Stimulated activated CD4-positive, alpha-beta T cell treated with anti-CD3 and anti-CD28 coated beads, Interleukin-15, amount 100 ng/mL, for 24 hours (primary cell): ENCODE results near the gene ZNF486.
"Not testable (repeated sequence)": the region's sequence is repeated elsewhere in the genome, so short reads cannot be mapped to it uniquely, and the experiment has no call there.

Experiments used
- DNase-seq: peaks from one replicate; pipeline ENCODE4 v3.0.0-alpha.2; 2020

The ZNF486 gene

DNA sequence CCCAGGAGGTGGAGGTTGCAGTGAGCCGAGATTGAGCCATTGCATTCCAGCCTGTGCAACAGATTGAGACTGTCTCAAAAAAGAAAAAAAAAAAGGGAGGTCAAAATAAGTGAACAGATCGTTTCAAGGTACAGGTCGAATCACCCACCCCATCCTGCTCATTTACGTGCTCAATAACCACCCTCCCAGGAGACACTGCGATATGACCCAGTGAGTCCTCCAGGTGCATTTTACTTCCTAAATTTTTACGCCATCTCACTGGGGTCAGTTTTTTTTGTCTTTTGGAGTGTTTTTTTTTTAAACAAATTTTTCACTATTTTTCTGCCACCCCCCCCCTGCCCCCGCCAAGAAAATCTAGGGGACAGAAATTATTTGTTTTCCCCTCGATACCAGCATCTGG, 68.1 kb downstream of the ZNF486 start:
- DNase-seq: no peak

DNA sequence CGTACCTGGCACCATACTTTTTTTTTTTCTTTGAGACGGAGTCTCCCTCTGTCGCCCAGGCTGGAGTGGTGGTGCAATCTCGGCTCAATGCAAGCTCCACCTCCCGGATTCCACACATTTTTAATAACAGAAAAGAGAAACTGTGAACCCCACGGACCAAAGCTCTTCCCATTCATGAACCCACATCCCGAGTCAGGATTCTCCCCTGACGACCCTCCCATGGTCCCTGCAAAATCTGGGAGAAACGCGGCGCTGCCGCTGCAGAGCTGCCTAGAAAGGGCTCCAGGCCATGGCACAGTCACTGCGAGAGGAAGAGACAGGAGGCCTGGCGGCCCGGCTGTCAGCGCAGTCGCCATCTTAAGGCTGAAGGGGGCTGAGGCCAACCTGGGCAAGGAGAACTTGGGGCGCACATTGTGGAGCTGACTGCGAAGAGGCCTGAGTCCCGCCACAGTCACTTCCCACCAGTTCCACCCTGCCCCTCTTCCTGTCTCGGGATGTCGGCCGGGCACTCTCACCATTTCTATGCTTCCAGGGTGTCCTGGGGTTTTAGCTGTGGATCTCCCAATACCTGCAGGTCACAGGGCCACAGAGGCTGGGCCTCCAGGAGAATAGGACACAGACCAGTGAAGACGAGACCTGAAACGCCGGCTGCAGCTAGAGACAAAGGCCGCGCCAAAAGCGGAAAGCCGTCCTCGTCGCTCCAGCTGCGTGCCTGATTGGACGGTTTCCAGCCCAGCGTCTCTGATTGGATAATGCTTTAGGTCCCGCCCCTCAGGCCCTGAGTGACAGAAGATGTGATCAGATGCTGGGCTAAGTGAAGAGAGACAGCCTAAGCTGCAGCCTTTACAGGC, 71.0 kb downstream of the ZNF486 start:
- DNase-seq: peak; percentile 94

DNA sequence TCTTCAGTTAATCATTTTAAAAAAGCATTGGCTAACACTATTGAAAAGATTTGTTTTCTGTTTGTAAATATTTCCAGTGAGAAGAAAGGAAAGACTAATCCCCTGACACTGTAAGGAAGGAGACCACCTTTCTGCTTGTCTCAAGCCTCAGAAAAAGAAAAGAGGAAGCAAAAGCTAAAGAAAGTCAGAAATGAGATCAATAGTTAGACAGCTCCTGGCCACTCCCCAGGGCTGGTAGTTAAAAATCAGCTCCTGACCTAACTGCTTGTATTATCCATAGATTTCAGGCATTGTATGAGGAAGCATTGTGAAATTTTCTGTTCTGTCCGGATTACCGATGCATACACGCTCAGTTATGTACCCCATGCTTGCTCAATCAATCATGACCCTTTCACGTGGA, 76.6 kb downstream of the ZNF486 start:
- DNase-seq: no peak

DNA sequence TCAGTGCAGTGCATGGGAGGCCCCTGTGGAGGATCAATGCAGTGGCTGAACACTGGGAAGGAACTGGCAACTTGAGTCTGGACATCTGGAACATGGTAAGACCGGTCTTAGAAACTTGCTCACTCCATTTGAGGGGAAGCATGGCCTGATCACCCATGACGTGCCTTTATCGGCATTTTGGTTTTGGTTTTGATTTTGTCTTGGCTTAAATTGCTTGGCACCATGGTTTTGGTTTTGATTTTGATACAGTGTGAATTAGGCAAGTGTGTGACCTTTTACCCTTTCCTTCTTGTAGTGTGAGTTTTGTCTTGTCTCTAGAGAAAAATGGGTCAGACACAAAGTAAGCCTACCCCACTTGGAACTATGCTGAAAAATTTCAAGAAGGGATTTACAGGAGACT, 77.3 kb downstream of the ZNF486 start:
- no peak for DNase-seq

DNA sequence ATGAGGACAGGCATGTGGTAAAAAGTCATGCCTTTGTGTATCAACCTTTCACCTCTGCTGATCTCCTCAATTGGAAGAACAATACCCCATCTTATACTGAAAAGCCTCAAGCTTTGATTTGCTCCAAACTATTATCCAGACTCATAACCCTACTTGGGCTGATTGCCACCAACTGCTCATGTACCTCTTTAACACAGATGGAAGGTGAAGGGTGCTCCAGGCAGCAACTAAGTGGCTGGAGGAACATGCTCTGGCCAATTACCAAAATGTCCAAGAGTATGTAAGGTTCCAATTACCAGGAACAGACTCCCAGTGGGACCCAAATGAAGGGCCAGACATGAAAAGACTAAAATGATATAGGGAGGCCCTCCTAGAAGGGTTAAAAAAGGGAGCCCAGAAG, 78.3 kb downstream of the ZNF486 start:
- no peak for DNase-seq

DNA sequence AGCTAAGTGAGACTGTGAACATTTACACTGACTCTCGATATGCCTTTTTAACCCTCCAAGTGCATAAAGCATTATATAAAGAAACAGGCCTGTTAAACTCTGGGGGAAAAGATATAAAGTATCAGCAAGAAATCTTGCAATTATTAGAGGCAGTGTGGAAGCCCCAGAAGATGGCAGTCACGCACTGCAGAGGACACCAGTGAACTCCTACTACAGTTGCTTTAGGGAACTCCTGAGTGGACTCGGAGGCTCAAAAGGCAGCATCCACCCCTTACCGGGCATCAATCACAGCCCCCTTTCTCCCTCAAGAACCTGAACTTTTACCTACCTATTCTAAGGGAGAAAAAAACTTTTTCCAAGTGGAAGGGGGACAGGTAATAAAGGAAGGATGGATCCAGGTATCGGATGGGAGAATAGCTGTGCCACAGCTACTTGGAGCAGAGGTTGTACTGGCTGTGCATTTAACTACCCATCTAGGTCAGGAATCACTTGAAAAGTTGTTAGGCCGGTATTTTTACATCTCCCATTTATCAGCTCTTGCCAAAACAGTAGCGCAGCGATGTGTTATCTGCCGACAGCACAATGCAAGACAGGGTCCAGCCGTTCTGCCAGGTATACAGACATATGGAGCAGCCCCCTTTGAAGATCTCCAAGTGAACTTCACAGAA, 80.1 kb downstream of the ZNF486 start:
- DNase-seq: peak; percentile 45

DNA sequence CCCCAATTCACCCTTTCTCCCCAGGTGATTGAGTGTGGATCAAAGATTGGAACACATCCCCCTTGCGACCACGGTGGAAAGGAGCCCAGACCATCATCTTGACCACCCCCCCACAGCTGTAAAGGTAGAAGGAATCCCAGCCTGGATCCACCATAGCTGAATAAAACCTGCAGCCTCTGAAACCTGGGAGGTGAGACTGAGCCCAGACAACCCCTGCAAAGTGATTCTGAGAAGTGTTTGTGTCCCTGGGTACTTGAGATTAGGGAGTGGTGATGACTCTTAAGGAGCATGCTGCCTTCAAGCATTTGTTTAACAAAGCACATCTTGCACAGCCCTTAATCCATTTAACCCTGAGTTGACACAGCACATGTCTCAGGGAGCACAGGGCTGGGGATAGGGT, 81.2 kb downstream of the ZNF486 start:
- not testable (repeated sequence) for DNase-seq
